ENCODE measurements around the gene DNAH17. TPM values are rescaled to one million over a fixed set of nuclear protein-coding genes. Genes with fewer than 3 reads are reported as not detected.

The DNAH17 gene
- total RNA-seq, 1 experiment from 2014 or later = 0.13 TPM

DNA sequence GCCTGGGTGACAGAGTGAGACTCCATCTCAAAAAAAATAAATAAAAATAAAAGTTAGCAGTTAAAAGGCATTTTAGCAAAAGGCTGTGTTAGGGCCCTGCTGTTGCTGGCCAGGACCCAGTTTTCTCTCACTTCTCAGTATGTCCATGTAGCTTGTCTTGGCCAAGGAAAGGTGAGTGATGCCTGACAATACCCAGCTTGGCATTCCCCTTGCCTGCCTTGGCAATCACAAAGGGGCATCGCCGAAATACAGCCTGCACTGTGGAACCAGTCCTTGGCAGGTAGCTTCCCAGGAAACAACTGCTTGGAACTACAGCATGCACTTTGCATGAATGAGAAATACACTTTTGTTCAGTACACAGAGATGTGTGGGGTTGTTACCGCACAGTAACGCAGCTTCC is 61.7 kb downstream of the DNAH17 start:
- no peak overlapping the region for H4K91ac ChIP-seq (ENCODE audit: insufficient read length, low read depth, low read length)
- H3K4me1 ChIP-seq (ENCODE audit: insufficient read depth, low read length) = no peaks in the 10 kb centered on the region
- no peak overlapping the region for H3K18ac ChIP-seq (ENCODE audit: insufficient read length, low read depth, low read length)
- H3K23ac ChIP-seq (ENCODE audit: insufficient read length, low read depth, low read length) = no peak overlapping the region
- Mint-ChIP-seq H3K36me3 (ENCODE audit: insufficient read depth in 1 of 3, low read depth in 3 of 3) (no peaks in the 10 kb centered on the region), H3K4me1 (no peaks in the 10 kb centered on the region), H3K27ac (no peak overlapping the region), H3K27me3 (ENCODE audit: low read depth) (no peaks in the 10 kb centered on the region; the same call in 1 of the 2 replicates), H3K4me3 (no peak overlapping the region), H3K9me3 (peaks cover 0 to 2% of the 10 kb centered on the region in 2 experiments; a peak in 1 of 5 replicates)
- H3K4me2 ChIP-seq (ENCODE audit: insufficient read depth, insufficient read length, low read length) = no peak overlapping the region
- H3K9me3 ChIP-seq (ENCODE audit: control insufficient read depth, low read depth, low read length) = no peaks in the 10 kb centered on the region
- no peaks in the 10 kb centered on the region for H3K79me2 ChIP-seq (ENCODE audit: insufficient read depth, low read length)
- H2BK120ac ChIP-seq (ENCODE audit: low read depth, low read length, poor library complexity, severe bottlenecking) = no peak overlapping the region
- TF ChIP-seq, protein P1, sequence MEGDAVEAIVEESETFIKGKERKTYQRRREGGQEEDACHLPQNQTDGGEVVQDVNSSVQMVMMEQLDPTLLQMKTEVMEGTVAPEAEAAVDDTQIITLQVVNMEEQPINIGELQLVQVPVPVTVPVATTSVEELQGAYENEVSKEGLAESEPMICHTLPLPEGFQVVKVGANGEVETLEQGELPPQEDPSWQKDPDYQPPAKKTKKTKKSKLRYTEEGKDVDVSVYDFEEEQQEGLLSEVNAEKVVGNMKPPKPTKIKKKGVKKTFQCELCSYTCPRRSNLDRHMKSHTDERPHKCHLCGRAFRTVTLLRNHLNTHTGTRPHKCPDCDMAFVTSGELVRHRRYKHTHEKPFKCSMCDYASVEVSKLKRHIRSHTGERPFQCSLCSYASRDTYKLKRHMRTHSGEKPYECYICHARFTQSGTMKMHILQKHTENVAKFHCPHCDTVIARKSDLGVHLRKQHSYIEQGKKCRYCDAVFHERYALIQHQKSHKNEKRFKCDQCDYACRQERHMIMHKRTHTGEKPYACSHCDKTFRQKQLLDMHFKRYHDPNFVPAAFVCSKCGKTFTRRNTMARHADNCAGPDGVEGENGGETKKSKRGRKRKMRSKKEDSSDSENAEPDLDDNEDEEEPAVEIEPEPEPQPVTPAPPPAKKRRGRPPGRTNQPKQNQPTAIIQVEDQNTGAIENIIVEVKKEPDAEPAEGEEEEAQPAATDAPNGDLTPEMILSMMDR (conservative IDR thresholded peaks at IDR 0.05) = no peak
- no peak overlapping the region for H3K27ac ChIP-seq (ENCODE audit: insufficient read length, low read depth, low read length)
- no peak overlapping the region for H2BK15ac ChIP-seq (ENCODE audit: low read depth, low read length)
- no peak overlapping the region for H3T11ph ChIP-seq (ENCODE audit: low read length)
- H2AFZ ChIP-seq (ENCODE audit: low read length) = no peak overlapping the region
- no peaks in the 10 kb centered on the region for H4K20me1 ChIP-seq (ENCODE audit: control insufficient read depth, insufficient read depth, insufficient read length)
- H4K5ac ChIP-seq (ENCODE audit: insufficient read length, low read depth, low read length) = no peak overlapping the region
- no peak for DNase-seq
- no peaks in the 10 kb centered on the region for H3K79me1 ChIP-seq (ENCODE audit: insufficient read depth, low read depth, low read length, poor library complexity, severe bottlenecking)
- H3K9ac ChIP-seq (ENCODE audit: extremely low read depth, insufficient read length, low read length) = no peak overlapping the region
- H3K27me3 ChIP-seq (ENCODE audit: insufficient read depth, low read length) = no peaks in the 10 kb centered on the region
- no peaks in the 10 kb centered on the region for H3K23me2 ChIP-seq (ENCODE audit: insufficient read length, low read depth, low read length, poor library complexity, severe bottlenecking)
- no peak overlapping the region for H2AK5ac ChIP-seq (ENCODE audit: insufficient read length, low read length)
- no peak overlapping the region for H4K8ac ChIP-seq (replicated peaks; ENCODE audit: insufficient read length, low read depth, low read length)
- H2BK20ac ChIP-seq (ENCODE audit: low read depth, low read length, poor library complexity, severe bottlenecking) = no peak overlapping the region
- H3K14ac ChIP-seq (ENCODE audit: insufficient read depth, low read length) = no peak overlapping the region
- no peak overlapping the region for H3K56ac ChIP-seq (ENCODE audit: insufficient read length, low read depth, low read length)
- no CpG with 5 or more reads among the region's 4 CpGs for WGBS (ENCODE audit: extremely low coverage, insufficient read length, low lambda C conversion rate)
- H3K4ac ChIP-seq (ENCODE audit: low read depth, low read length) = no peak overlapping the region
- no peak overlapping the region for H2BK12ac ChIP-seq (ENCODE audit: insufficient read length, low read depth, low read length)
- H2BK5ac ChIP-seq (ENCODE audit: insufficient read length, low read length) = no peak overlapping the region

Measured in H9 (cell line).